HEK293 (cell line): ENCODE measurements around the gene KIF23.

ENCODE experiments used
- CTCF ChIA-PET: fragments of 350-600 bp; formaldehyde crosslinking; extraction: SDS; loops from one replicate; lab custom pipeline; 2021; ENCODE audit warnings: antibody characterized with exemption; lab: Yijun Ruan, JAX
- POLR2A ChIA-PET: fragments of 300-600 bp; formaldehyde crosslinking; extraction: SDS; loops from one replicate; lab custom pipeline; 2020; ENCODE audit warnings: antibody characterized with exemption, inconsistent platforms; lab: Yijun Ruan, JAX
- H3K27ac ChIP-seq: fragments of 200-500 bp; sonication (Bioruptor generic); 2 replicates; pipeline ENCODE4 v1.5.1; 2014; ENCODE audit warnings: low read depth, low read length, control low read depth, inconsistent platforms; ENCODE audit errors: extremely low read depth
- H3K36me3 ChIP-seq, 2 experiments: fragments of 200-500 bp in 1 of 2; sonication (Bioruptor generic) in 1 of 2; 1 replicate in 1 of 2; 2 replicates in 1 of 2; pipeline ENCODE4 v1.5.1; 2014 to 2017; ENCODE audit warnings: inconsistent platforms in 2 of 2, low read length in 2 of 2; ENCODE audit not compliant: control insufficient read depth in 2 of 2, insufficient read depth in 1 of 2
- H3K4me1 ChIP-seq: fragments of 200-500 bp; sonication (Bioruptor generic); 2 replicates; pipeline ENCODE4 v1.5.1; 2014; ENCODE audit warnings: mild to moderate bottlenecking, low read length, inconsistent platforms; ENCODE audit not compliant: control insufficient read depth, insufficient read depth
- H3K4me3 ChIP-seq: 2 replicates; pipeline ENCODE4 v1.5.1; 2011; ENCODE audit warnings: low read depth, mild to moderate bottlenecking, control low read depth, low read length, moderate library complexity
- H3K9me3 ChIP-seq: fragments of 200-500 bp; sonication (Bioruptor generic); 2 replicates; pipeline ENCODE4 v1.5.1; 2014; ENCODE audit warnings: low read depth, low read length, inconsistent platforms; ENCODE audit not compliant: control insufficient read depth, insufficient read depth
- ATF2 ChIP-seq: fragments of 450-650 bp; formaldehyde crosslinking; IDR thresholded peaks from 2 replicates; pipeline ENCODE4 v1.5.1; 2016; ENCODE audit warnings: missing biosample characterization, missing genetic modification characterization, low read depth
- BCL11A ChIP-seq: fragments of 450-650 bp; formaldehyde crosslinking; IDR thresholded peaks from 2 replicates; pipeline ENCODE4 v1.5.1; 2016; ENCODE audit warnings: low read depth, missing biosample characterization, missing genetic modification characterization
- ELK4 ChIP-seq: IDR thresholded peaks from 2 replicates; pipeline ENCODE4 v1.6.1; 2011; ENCODE audit warnings: mild to moderate bottlenecking, low read depth, low read length, borderline replicate concordance
- IKZF3 ChIP-seq: fragments of 450-650 bp; IDR thresholded peaks from 2 replicates; pipeline ENCODE4 v1.5.0; 2018; ENCODE audit warnings: missing biosample characterization, mild to moderate bottlenecking, missing genetic modification characterization, moderate library complexity
- REPIN1 ChIP-seq: fragments of 450-650 bp; formaldehyde crosslinking; IDR thresholded peaks from 2 replicates; pipeline ENCODE4 v1.5.1; 2017; ENCODE audit warnings: missing biosample characterization, missing genetic modification characterization, low read depth
- SCRT2 ChIP-seq: fragments of 450-650 bp; formaldehyde crosslinking; IDR thresholded peaks from 2 replicates; pipeline ENCODE4 v1.5.1; 2016; ENCODE audit warnings: missing biosample characterization, missing genetic modification characterization
- SETDB1 ChIP-seq: IDR thresholded peaks from one replicate; pipeline ENCODE4 v1.6.1; 2017; ENCODE audit warnings: mild to moderate bottlenecking, low read length, moderate library complexity, mixed read lengths; ENCODE audit not compliant: insufficient read length
- YY2 ChIP-seq: fragments of 450-650 bp; formaldehyde crosslinking; IDR thresholded peaks from 2 replicates; pipeline ENCODE4 v1.5.1; 2016; ENCODE audit warnings: missing biosample characterization, missing genetic modification characterization
- ZBTB44 ChIP-seq: fragments of 450-650 bp; IDR thresholded peaks from 2 replicates; pipeline ENCODE4 v1.5.1; 2018; ENCODE audit warnings: missing biosample characterization, mild to moderate bottlenecking, missing genetic modification characterization
- ZBTB8A ChIP-seq: fragments of 450-650 bp; formaldehyde crosslinking; IDR thresholded peaks from 2 replicates; pipeline ENCODE4 v1.5.1; 2016; ENCODE audit warnings: missing biosample characterization, missing genetic modification characterization
- ZFHX2 ChIP-seq: fragments of 450-650 bp; formaldehyde crosslinking; conservative IDR thresholded peaks from 2 replicates; pipeline ENCODE4 v1.5.1; 2016; ENCODE audit warnings: missing biosample characterization, missing genetic modification characterization
- ZNF239 ChIP-seq: fragments of 450-650 bp; formaldehyde crosslinking; IDR thresholded peaks from 2 replicates; pipeline ENCODE4 v1.5.1; 2016; ENCODE audit warnings: missing biosample characterization, missing genetic modification characterization
- ZNF24 ChIP-seq: fragments of 450-650 bp; formaldehyde crosslinking; IDR thresholded peaks from 2 replicates; pipeline ENCODE4 v1.5.1; 2016; ENCODE audit warnings: missing biosample characterization, missing genetic modification characterization
- ZNF292 ChIP-seq: fragments of 450-650 bp; formaldehyde crosslinking; IDR thresholded peaks from 2 replicates; pipeline ENCODE4 v1.5.1; 2016; ENCODE audit warnings: low read depth, missing biosample characterization, missing genetic modification characterization, borderline replicate concordance
- ZNF341 ChIP-seq: fragments of 450-650 bp; formaldehyde crosslinking; IDR thresholded peaks from 2 replicates; pipeline ENCODE4; 2016; ENCODE audit warnings: low read depth, missing biosample characterization, missing genetic modification characterization
- ZNF394 ChIP-seq: fragments of 450-650 bp; formaldehyde crosslinking; IDR thresholded peaks from 2 replicates; pipeline ENCODE4 v1.5.1; 2016; ENCODE audit warnings: missing biosample characterization, missing genetic modification characterization, mild to moderate bottlenecking, moderate library complexity, borderline replicate concordance
- ZNF404 ChIP-seq: fragments of 450-650 bp; formaldehyde crosslinking; IDR thresholded peaks from 2 replicates; pipeline ENCODE4 v1.5.1; 2017; ENCODE audit warnings: missing biosample characterization, missing genetic modification characterization
- ZNF433 ChIP-seq: fragments of 450-650 bp; formaldehyde crosslinking; IDR thresholded peaks from 2 replicates; pipeline ENCODE4 v1.5.1; 2016; ENCODE audit warnings: missing biosample characterization, missing genetic modification characterization, low read depth
- ZNF449 ChIP-seq: fragments of 450-650 bp; formaldehyde crosslinking; IDR thresholded peaks from 2 replicates; pipeline ENCODE4 v1.5.1; 2017; ENCODE audit warnings: missing biosample characterization, mild to moderate bottlenecking, missing genetic modification characterization, moderate library complexity
- ZNF560 ChIP-seq: fragments of 450-650 bp; formaldehyde crosslinking; IDR thresholded peaks from 2 replicates; pipeline ENCODE4 v1.5.1; 2017; ENCODE audit warnings: missing biosample characterization, missing genetic modification characterization, borderline replicate concordance
- ZNF610 ChIP-seq: fragments of 450-650 bp; formaldehyde crosslinking; IDR thresholded peaks from 2 replicates; pipeline ENCODE4 v1.5.1; 2016; ENCODE audit warnings: missing biosample characterization, missing genetic modification characterization, borderline replicate concordance
- ZNF623 ChIP-seq: fragments of 450-650 bp; formaldehyde crosslinking; IDR thresholded peaks from 2 replicates; pipeline ENCODE4 v1.5.1; 2016; ENCODE audit warnings: missing biosample characterization, missing genetic modification characterization
- ZNF639 ChIP-seq: fragments of 450-650 bp; formaldehyde crosslinking; IDR thresholded peaks from 2 replicates; pipeline ENCODE4 v1.5.1; 2016; ENCODE audit warnings: missing biosample characterization, missing genetic modification characterization
- ZNF654 ChIP-seq: fragments of 450-650 bp; formaldehyde crosslinking; IDR thresholded peaks from 2 replicates; pipeline ENCODE4 v1.5.1; 2016; ENCODE audit warnings: low read depth, missing biosample characterization, missing genetic modification characterization
- ZNF692 ChIP-seq: fragments of 450-650 bp; formaldehyde crosslinking; IDR thresholded peaks from 2 replicates; pipeline ENCODE4 v1.5.1; 2016; ENCODE audit warnings: missing biosample characterization, missing genetic modification characterization
- ZSCAN4 ChIP-seq: fragments of 450-650 bp; formaldehyde crosslinking; IDR thresholded peaks from 2 replicates; pipeline ENCODE4 v1.5.1; 2017; ENCODE audit warnings: missing biosample characterization, missing genetic modification characterization

Gene KIF23

GRCh38 chr15:69413822-69414700, at the start of gene KIF23:
Gene KIF23, plus strand, starts transcription at chr15:69414349. Its CDS starts 117 bp downstream, at chr15:69414466.
- peaks cover 12% of the 10 kb centered on the region for H3K4me1 ChIP-seq
- no peaks in the 10 kb centered on the region for H3K9me3 ChIP-seq
- H3K27ac ChIP-seq: peak within 1 kb of the TSS; percentile 98
- peak within 1 kb of the TSS; percentile 93 for H3K4me3 ChIP-seq
- ChIA-PET POLR2A (interaction anchor here (0.6 to 2.5 kb wide), 15 partner anchors 9 to 124 kb away, joined by 3 to 30 read pairs (median 4); partner anchors contain the start of gene RPLP1), CTCF (interaction anchor here (0.6 to 2.0 kb wide), 5 partner anchors 20 to 1053 kb away, joined by 3 to 10 read pairs (median 3); no protein-coding TSS in a partner anchor)
- peaks cover 21 to 27% of the 10 kb centered on the region in 2 experiments for H3K36me3 ChIP-seq
- TF ChIP-seq ZNF404 (tag by site-specific recombination) (no peak), SCRT2 (tag by site-specific recombination) (no peak), ZBTB44 (tag by site-specific recombination) (no peak), REPIN1 (tag by site-specific recombination) (no peak; the same call in 1 of the 2 replicates), ZNF24 (tag by site-specific recombination) (peak; percentile 80), ZBTB8A (tag by site-specific recombination) (peak; percentile 10; the same call in 1 of the 2 replicates), ZNF239 (tag by site-specific recombination) (no peak), ZNF394 (tag by site-specific recombination) (peak; percentile 26; the same call in 1 of the 2 replicates), ATF2 (tag by site-specific recombination) (no peak), ZSCAN4 (tag by site-specific recombination) (0 out of 2 replicates have a peak, but pooled peaks have one; percentile 16), ZNF692 (tag by site-specific recombination) (peak; percentile 78; the same call in 1 of the 2 replicates), ZNF341 (peak; percentile 39; the same call in 1 of the 2 replicates), ZNF623 (tag by site-specific recombination) (no peak), ZNF449 (tag by site-specific recombination) (0 out of 2 replicates have a peak, but pooled peaks have one; percentile 4), ZNF292 (tag by site-specific recombination) (no peak), ZNF654 (tag by site-specific recombination) (no peak), YY2 (tag by site-specific recombination) (no peak), SETDB1 (no peak), ZFHX2 (tag by site-specific recombination) (no peak; the same call in 1 of the 2 replicates), ZNF610 (peak; percentile 82), BCL11A (tag by site-specific recombination) (no peak), IKZF3 (tag by site-specific recombination) (no peak), ZNF639 (tag by site-specific recombination) (peak; percentile 37; the same call in 1 of the 2 replicates), ZNF560 (tag by site-specific recombination) (no peak), ELK4 (no peak), ZNF433 (tag by site-specific recombination) (no peak)
